Fibroblast of gingiva (primary cell): ENCODE data around the gene GAMT.

ENCODE experiments used
- DNase-seq: peaks from one replicate; pipeline ENCODE4 v3.0.0-alpha.2; 2011; ENCODE audit warnings: low read depth

The GAMT gene

DNA sequence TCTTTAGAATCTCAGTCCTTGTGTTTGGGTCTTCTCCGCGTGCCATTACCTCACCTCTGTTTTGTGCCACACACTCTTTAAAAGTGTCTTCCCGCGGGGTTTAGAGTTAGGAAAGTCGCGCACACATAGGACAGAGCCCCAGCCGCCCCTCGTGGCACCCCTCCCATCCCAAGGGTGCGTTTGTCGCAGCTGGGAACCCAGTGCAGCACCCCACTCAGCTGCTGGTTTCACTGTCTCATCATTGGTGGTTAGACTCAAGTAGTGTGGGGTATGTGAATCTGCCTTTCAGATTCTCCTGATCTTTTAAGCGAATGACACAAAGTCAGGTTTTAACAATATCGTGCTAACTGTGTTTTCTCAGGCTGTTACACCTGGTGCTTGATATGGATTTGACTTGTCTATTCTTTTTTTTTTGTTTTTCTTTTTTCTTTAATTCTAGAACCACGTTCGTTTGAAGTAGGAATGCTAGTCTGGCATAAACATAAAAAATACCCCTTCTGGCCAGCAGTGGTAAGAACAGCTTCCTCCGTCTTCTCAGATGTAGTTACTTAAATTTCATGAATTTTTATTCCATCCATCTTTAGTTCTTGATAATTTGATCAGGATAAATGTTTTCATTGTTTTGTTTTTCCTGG is 37.2 kb downstream of the GAMT start:
- DNase-seq: no peak

DNA sequence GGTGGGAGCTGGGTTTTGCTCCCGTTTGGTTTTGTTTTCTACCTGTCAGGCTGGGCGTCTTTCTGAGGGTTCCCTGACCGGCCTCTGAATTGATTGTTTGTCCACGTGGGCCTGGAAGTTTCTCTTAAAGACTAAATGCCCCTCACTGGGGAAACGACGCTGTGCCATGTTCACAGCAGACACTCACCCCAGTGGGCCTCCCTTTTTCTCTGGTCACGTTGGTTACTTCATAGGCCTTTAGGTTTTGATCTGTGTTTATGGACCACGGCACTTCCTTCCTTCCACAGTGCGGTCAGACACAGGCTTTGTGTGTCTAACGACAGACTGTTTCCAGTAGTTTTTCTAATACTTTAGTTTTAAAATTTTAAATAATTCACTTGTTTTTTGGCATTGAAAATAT is 37.7 kb downstream of the GAMT start:
- DNase-seq: no peak

DNA sequence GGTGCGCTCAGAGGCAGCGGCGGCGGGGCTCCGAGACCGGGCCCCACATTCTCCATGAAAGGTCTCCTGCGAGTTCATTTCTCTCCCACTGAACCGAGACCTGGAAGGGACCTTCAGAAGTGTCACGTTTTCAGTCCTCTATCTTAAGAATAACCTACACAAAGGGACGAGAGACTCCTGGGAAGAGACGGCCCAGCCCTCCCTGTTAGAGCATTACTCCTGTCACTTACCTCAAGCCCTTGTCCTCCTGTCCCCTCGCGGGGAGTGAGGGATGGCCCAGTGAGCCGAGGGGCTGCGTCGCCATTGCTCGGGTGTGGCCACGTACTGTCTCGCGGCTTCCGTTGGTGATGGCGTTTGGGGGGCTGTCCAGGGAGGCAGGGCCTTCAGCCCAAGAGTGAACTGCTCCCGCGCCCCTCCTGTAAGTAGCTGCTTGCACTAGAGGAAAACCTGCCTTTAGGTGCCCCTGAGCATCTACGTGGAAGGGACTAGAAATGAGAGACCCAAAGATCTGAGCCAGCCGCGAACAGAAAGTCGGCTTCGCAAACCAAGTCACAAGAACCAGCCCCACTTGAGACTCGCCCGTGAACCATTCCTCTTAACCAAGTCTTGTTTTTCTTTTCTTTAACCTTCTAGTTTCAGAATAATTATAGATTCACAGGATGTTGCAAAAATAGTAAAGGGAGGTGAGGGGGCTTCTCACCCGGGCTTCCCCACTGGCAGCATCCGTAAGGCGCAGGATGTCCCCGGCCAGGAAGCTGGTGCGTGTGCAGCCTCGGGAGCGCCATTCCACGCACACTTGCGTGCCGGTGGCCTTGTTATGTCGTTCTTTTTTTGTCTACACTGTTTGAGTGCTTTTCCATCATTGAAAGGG is 38.7 kb downstream of the GAMT start:
- DNase-seq: no peak

DNA sequence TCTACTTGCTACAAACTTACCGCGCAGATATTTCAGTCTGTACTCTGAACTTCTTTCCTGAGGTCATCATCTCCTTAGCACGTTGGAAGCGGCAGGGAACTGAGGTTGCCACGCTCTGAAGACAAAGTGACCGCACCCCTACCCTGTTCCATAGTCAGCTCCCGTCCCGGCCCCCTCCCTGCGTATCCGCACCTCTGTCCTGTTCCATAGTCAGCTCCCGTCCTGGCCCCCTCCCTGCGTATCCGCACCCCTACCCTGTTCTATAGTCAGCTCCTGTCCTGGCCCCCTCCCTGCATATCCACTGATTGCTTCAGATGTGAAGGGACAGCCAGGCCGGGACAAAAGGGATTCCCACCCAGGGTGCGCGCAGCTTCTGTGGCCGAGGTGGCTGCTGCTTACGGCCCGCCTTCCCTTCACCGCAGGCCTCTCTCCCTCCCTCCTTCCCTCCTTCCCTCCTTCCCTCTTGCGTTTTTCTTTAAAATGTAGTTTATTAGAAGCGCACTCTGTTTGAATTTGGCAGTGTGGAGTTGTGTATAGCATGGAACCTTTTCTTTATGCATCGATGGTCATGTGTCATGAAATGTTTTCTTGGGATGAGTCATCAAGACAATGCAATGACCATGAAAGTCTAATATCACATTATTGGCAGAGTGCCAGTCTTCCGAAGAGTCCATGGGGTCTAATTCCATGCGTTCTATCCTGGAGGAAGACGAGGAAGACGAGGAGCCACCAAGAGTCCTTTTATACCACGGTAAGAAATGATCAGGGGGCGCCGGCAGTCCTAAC is 39.5 kb downstream of the GAMT start:
- DNase-seq: peak; percentile 72

DNA sequence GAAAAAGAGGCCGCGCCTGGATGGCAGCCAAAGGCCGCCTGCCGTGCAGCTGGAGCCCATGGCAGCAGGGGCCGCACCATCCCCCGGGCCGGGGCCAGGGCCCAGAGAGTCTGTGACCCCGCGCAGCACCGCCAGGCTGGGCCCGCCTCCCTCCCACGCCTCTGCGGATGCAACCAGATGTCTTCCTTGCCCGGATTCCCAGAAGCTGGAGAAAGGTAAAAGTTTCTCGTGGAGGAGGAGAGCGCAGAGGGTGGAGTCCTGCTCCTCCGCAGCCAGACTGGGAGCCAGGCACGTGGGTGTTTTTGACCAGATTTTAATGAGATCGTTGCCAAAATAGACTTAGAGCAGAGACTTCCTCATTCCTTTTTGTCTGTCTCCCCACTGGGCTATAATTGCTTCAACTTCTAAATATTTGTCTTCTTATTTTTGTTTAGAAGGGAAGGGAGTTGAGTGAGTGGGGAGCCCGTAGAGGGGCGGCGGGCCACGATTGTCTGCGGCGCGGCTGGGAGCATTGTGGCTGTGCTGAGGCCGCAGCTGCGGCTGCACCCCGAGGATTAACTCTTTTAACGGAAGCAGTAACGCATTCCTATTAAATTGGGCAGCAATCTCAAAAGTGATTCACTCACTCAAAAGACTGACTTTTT is 40.4 kb downstream of the GAMT start:
- peak; percentile 72 for DNase-seq

DNA sequence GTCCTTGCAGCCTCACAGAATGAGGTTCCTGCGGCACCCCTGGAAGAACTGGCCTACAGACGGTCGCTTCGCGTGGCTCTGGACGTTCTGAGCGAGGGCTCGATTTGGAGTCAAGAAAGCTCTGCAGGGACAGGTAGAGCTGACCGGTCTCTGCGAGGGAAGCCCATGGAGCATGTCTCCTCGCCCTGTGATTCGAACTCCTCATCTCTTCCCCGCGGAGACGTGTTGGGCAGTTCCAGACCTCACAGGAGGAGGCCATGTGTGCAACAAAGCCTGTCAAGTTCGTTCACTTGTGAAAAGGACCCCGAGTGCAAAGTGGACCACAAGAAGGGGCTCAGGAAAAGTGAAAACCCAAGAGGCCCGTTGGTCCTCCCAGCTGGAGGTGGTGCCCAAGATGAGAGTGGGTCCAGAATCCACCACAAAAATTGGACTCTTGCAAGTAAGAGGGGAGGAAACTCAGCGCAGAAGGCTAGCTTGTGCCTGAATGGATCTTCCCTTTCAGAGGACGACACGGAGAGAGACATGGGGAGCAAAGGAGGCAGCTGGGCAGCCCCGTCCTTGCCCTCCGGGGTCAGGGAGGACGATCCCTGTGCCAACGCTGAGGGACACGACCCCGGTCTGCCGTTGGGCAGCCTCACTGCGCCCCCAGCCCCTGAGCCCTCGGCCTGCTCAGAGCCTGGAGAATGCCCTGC is 41.1 kb downstream of the GAMT start:
- no peak for DNase-seq

DNA sequence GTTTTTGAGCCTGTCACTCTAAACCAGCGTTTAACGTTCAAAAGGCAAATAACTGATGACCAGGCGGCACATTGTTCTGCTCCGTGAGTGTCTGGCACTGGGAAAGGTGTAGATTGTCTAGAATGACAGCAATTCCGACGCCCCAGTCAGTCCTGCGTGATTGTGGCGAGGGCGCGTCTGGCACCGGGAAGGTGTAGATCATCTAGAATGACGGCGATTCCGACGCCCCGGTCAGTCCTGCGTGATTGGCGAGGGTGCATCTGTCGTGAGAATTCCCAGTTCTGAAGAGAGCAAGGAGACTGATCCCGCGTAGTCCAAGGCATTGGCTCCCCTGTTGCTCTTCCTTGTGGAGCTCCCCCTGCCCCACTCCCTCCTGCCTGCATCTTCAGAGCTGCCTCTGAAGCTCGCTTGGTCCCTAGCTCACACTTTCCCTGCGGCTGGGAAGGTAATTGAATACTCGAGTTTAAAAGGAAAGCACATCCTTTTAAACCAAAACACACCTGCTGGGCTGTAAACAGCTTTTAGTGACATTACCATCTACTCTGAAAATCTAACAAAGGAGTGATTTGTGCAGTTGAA is 43.7 kb downstream of the GAMT start:
- no peak for DNase-seq

DNA sequence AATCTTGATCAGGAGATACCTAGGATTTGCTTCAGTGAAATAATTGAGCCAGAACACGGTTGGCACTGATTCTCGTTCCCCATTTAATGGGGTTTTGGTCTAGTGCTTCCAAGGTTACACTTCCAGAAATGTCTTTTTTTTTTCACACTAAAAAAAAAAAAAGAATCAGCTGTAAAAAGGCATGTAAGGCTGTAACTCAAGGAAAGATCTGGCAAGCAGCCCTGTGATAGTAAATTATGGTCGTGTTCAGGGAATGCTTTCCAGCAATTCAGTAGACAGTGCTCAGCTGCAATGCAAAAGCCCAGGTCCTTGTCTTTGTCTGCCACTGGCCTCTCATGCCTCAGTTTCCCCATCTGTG is 44.9 kb downstream of the GAMT start:
- DNase-seq: no peak

DNA sequence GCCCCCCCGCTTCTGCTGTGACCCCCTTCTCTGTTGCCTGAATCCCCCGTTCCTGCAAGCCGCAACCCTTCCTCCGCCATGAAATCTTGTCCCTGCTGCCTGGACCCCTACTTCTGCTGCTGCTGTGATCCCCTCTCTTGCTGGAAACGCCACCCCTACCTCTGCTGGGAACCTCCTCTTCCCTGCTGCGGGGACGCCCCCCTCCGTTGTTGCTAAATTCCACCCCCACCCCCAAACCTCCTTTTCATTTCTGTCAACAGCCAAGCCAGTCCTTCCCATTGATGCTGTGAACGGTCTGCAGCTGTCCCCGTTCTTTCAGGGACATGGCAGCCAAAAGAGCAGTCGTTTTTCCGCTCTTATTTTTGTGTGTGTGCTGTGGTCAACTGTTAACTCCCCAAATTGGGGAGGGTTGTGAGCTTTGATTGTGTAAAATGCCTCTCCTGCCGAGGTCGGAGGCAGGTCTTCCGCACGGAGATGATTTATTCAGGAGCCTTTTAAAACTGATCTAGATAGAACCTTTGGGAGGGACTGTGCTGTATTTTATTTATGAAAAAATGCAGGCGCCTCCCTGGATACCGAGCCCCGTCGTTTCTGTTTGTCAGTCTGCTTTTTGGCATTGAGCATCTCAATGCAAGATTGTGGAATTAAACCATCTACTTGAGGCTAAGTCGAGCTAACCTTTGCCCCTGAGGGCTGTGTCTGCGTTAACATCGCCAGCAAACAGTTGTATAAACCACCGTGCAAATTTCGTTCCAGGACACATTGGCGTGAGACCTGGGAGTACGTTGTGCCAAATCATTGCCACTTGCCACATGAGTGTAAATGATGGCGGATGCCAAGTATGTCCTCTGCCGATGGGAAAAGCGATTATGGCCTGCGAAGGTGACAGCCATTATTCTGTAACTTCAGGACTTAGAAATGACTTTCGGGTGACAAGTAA is 45.5 kb downstream of the GAMT start:
- no peak for DNase-seq

DNA sequence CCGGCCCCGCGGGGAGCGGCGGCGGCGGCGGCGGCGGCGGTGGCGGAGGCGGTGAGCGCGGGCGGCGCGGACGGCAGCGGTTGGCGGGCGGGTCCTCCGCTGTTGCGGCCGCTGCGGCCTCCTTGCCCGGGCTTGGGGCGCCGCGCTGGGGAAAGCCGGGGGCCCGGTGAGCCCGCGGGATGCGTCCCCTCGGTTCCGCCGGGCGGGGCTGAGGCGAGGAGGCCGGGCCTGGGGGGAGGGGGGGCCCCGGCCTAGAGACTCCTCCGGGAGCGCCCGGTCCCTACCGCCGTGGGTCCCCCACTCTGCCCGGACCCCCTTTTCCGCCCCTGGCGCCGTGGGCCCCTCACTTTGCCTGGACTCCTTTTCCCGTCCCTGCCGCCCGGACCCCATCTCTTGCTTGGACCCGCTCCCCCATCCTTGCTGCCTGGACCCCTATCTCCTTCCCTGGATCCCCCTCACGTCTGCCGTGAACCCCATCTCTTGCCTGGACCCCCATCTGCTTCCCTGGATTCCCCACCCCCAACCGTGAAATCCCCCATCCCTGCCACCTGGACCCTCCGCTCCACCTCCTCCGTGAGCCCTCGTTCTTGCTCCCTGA is 46.3 kb downstream of the GAMT start:
- DNase-seq: no peak

DNA sequence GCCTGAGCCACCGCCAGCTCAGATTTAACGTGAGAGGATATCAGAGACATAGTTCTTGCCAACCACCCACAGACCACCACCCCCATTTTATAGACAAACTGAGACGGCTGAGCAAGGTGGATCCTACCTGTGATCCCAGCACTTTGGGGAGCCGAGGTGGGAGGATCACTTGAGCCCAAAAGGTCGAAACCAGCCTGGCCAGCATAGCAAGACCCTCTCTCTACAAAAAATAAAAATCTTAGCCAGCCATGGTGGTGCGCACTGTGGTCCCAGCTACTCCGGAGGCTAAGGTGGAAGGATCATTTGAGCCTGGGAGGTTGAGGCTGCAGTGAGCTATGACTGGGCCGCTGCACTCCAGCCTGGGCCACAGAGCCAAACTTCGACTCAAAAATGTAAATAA is 48.2 kb downstream of the GAMT start:
- no peak for DNase-seq

DNA sequence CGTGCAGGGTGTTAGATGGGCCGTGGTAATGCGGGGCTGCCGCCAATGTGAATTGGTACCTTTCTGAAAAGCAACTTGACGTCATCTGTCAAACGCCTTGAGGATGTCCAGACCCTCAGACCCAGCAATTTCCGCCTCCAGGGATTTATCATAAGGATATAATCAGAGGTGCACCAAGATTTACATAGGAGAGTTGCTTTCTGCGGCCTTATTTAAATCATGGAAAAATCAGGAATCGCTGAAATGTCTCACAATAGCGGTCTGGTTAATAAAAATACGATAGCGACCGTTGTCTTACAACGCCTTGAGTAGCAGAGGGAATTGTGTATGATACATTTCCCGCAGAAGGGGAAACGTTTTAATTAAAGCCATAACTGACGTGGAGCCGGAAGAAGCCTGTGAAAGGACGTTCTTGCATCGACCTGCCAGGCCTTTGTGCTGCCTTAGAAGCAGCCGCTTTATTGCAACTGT is 49.9 kb downstream of the GAMT start:
- no peak for DNase-seq

DNA sequence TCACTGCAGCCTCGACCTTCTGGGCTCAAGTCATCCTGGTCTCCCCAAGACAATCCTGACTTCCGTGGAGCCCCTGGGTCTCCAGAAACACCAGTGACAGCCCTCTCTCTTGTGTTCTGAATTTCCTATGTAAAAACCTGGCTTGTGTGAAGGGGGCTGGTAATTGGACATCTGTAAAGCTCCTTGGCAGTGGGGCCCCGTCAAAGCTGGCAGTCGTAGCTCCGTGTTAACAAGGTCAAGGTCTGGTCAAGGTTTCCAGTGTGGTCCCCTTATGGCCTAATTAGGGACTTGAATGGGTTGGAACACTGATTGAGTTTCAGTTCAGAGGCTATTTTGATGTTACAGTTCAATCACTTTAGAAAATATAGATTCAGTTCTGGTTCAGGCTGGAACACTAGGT is 50.5 kb downstream of the GAMT start:
- DNase-seq: no peak

DNA sequence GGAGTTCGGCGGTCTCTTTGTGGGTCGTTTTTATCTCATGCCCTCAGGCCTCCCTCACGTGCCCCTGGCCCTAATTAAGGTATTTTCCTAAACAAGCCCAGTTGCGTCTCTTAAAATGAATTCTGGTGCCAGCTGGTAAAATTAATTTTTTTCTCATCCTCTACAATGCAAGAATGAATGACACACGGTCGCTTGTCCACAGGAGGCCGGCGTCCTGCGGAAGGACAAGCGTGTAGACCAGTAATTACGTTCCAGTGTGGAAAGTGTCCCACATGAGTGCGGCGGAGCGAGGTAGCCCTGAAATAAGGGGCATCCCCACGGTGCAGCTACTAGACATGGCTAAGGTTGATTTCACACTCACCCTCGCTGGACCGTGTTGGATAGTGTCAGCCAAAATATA is 52.1 kb downstream of the GAMT start:
- no peak for DNase-seq
